ENCODE measurements around the gene IRF5.
A peak's percentile ranks its signal among the peaks of the same experiment; 100 is the strongest.
"Not testable (repeated sequence)": the region's sequence is repeated elsewhere in the genome, so short reads cannot be mapped to it uniquely, and the experiment has no call there.

Gene IRF5

GRCh38 chr7:128906766-128907559, 30.8 kb upstream of the IRF5 start:
- no peak for DNase-seq

- DNase-seq = no peak
These were observed 28.7 kb upstream of the IRF5 start for GRCh38 chr7:128908750-128909624.

DNA sequence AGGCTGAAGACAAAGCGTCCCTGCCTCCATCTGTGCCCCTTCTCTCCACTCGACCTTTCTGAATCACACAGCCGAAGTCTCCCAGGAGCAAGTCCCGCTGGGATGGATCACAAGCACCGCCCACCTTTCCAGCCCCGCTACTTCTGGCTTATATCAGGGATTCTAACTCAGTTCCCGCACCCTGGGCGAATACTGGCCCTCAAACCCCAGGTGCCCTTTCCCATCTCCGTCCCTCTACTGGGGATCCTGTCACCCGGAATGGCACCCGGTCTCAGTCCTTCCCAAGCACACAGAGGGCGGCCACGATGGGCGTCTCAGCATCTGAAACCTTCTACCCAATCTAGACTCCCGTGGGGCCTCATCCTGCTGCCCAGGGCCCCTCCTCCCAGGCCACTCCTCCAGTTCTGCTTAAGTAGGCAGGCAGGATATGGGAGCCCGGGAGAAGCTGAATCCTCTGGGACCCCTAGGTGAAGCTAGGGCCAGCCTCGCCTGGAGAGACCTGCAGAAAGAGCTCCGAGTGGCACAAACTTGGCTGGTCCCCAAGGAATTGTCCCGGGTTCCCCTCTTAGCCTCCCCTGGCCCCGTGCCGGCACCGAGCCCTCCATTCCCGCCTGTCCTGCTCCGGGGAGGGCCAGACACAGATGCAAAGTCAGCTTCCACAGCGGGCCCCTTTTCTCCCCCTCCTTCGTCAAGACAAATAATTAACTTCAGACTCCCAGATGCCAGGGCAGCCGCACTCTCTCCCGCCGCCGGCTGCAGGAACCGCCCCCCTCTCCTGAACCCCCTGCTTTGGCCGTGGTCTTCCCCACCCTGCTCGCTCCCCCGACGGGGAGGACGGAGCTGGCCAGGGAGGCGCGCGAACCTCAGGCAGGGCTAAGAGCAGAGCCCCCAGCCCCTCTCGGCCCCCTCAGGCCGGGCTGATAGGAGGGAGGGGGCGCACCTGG, 27.8 kb upstream of the IRF5 start:
- DNase-seq = peak; percentile 54

GRCh38 chr7:128910569-128910945, 27.2 kb upstream of the IRF5 start, which contains the start of gene KCP:
Gene KCP (minus strand): TSS chr7:128910709. CDS start chr7:128910676, 33 bp downstream.
- DNase-seq = no peak

DNA sequence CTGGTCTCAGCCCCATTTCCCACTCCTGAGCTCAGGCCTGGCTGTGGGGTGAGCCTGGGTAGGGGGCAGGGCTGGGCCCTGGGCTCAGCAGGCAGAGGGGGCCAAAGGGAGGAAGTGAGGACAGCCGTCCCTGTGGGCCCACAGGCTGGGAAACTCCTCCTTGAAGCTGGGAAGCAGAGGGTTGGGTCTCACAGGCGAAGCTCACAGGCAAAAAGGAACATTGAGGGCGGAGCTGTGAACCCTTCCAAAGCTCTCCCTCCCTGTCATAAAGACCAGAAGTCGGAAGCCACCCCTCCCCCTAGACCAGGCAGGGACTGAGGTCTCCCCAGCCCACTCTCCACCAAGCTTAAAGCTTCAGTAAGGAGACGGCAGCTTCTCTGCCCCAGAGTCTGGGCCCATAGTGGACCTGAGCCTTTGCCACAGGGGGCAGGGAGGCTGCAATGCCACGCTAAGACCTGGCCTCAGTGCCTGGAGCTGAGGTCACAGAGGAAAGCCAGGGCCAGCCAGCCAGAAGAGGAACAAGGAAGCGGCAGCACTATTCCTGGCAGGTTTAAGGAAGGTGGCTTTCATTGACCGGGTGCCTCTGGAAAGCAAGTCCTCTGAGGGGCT, 26.2 kb upstream of the IRF5 start:
- DNase-seq = no peak

DNA sequence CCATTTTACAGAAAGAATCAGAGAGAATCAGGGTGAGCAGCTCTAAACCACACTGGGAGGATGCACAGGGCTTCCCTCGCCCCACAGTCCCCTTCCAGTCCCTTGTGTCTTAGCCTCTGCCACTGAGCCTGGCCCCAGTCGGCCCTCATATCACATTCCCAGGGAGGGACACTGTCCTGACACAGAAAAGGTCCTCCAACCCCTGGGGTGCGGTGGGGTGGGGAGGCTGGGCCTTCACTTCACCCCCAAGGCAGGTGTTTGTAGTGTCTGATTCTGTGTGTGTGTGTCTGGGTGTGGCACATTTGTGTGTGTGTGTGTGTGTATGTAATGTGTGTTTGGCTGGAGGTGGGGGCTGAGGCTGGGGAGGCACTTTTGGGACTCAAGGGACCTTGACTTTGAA, 25.4 kb upstream of the IRF5 start:
- DNase-seq = no peak

GRCh38 chr7:128912709-128913495, 24.8 kb upstream of the IRF5 start:
- not testable (repeated sequence) for DNase-seq

DNA sequence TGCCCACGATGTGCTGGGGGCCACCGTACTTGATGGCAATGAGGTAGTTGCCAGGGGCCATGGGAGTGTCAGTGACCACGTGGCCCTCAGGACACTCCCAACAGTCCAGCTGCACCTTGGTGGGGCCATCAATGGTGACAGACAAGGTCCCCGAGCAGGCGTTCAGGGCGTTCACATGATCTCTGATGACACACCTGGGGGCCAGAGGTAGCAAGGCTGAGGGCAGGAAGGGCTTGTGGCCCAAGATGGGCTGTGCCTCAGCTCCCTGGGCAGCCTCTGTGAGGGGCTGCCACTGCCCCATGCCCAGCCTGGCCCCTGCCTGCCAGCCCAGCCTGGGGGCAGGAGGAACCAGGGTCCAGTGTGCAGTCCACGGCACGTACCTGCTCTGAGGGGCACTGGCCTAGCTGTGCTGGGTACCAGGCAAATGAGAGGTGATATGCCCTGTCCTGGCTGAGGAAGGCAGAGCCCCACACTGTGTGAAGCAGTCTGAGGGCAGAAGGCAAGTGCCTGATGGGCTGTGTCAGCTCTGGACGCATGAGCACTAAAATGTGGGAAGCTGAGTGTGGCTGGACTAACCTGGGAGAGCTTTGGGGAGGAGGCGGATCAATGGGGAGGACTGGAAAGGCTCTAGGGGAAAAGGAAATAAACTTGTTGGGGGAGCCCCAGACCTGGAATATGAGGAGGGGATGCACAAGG, 23.7 kb upstream of the IRF5 start:
- DNase-seq = no peak

GRCh38 chr7:128914566-128915151, 23.1 kb upstream of the IRF5 start:
- DNase-seq = no peak

DNA sequence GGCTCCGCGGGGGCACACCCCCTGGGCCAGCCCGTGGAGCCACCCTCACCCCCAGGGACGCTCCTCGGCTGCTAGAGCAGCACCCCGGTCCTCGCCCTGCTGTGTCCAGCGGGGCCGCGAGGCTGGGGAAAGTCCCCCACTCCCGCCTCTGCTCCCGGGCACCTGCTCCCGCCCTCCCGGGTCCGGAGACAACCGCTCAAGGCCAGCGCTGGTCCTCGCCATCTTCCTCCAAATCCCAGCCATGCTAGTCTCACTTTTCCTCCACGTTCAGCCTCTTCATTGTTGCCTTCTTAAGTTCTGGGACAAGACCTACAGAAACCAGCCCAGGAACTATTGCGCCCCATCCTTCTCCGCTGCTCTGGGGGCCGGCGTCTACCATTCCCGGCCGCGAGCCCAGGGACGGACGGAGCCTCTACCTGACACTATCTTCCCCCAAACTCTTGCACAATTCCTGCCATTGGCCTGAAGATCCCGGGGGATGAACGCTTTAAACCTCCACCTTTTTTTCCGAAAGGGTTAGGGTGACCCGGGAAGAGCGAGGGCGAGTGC, 22.4 kb upstream of the IRF5 start:
- DNase-seq = no peak

DNA sequence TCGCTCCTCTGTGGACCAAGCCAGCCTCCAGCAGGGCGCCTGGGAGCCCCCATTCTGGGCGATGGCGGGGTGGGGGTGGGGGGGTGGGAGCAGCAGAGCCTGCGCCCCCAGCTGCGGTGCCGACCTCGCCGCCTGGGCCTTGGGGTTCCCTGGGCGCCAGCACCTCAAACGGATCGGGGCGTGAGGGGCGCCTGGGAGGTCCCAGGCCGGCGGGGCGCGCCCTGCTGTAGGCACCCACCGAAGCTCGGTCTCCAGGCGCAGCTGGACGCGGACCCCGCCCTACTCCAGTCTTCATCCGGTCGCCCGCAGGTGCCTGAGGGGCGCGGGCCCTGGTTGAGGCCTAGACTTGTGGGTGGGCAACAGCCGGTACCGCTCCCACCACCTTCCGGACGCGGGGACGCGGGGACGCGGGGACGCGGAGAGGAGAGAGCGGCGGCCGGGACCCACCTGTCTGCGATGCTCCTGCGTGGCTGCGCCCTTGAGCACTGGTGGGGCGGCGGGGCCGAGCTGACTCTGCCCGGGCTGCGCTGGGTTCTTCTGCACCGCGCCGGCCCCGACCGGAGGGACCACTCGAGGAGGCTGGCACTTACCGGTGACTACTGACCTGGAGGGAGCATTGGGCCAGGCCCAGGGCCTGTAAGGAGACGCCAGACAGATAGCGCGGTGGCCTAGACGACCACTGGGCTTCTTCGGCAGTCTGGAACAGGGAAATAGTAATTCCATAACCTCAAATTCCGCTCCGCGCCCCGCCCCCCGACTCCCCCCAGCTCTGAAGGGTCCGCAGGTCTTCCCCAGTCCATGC, 21.7 kb upstream of the IRF5 start:
- no peak for DNase-seq

DNA sequence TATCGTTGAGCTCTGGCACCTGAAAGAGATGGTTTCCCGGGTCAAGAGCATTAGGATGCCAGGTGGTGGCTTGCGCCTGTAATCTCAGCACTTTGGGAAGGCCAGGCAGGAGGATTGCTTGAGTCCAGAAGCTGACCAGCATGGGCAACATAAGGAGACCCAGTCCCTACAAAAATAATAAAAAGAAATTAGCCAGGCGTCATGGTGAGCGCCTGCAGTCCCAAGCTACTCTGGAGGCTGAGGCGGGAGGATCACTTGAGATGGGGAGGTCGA, 21.1 kb upstream of the IRF5 start:
- DNase-seq = no peak

- no peak for DNase-seq
These were observed 20.6 kb upstream of the IRF5 start for GRCh38 chr7:128917122-128917521.

DNA sequence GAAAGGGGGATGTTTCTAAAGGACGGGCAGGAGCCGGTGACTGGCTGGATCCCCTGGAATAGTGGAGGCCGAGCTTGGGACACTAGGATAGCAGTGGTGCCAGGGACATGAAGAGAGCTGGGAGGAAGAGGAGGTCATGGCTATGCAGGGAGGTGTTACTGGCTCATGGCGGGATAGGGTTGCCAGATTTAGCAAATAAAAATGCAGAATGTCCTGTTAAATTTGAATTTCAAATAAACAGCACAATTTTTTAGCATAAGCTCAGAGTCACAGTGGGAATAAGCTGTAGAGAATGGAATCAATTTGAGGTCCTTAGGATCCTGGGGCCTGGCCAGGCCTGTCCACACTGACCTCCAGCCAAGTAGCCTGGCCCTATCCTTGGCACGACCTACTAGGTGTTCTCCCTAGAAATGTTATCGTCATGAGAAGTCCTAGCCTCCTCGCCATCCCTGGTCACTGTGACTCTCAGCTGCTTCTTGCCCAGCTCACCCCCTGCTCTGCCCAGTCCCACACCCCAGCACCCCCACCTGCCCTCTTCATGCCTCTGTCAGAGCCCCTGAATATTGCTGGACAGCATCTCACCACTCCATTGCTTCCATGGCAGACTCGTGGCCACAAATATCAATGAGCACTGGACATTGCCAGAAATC, 19.6 kb upstream of the IRF5 start:
- DNase-seq = no peak

GRCh38 chr7:128919241-128919640, 18.5 kb upstream of the IRF5 start:
- no peak for DNase-seq

DNA sequence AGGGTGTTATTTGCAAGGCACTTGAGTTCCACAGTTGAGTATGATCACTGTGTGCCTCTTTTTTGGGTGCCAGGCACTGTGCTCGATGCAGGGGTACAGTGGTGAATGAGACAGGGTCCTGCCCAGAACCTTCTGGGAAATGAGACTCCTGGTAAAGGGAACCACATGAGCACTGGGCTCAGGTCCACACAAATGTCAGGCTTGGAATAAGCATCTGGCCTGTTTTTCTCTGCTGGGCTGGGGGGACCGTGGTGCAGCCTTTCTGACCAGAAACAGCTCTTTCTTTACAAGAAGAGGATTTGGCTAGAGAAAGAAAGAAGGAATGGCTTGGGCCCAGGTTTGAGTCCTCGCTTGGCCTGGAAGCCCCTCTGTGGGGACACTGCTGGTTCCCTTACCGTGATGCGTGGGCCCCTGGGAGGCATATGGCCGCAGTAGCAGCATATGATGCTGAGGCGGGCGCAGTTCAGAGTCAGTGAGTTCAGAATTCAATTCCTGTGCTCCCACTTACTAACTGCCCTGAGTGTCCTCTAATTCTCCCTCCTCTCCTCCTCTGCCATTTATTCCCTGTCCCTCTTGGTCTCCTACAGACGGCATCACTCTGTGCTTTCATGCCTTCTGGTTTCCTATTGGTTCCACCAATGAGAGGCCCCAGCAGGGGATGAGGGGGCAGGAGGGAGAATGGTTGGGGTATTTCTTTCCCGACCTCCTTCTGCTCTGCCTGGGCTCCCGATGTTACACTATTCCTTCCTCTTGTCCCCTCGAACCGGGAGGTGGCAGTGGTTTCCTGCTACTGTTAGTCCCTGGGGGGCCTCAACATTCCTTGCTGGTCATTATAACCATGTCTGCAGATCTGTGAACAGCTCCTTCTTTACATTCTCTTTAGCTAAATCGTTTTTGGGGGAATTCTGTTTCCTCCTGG, 17.6 kb upstream of the IRF5 start:
- no peak for DNase-seq

- DNase-seq = no peak
These were observed 16.7 kb upstream of the IRF5 start for GRCh38 chr7:128920913-128921582.

Measured in NCI-H524 treated with DMSO at 0.1 percent for 48 hours (cell line).